Dendritic cell treated with granulocyte-macrophage colony-stimulating factor and Interleukin-4, amounts not matched to agents 40 ng/mL and 50 ng/mL, for 4 days (primary cell): Measurements from ENCODE around the gene CATSPERE.

Source experiments
- H3K27ac Mint-ChIP-seq: one replicate; pipeline ENCODE4 v1.8.0; 2022; ENCODE audit warnings: mild to moderate bottlenecking, mixed read lengths
- H3K27me3 Mint-ChIP-seq: one replicate; pipeline ENCODE4 v1.8.0; 2022; ENCODE audit warnings: mild to moderate bottlenecking, mixed read lengths
- H3K36me3 Mint-ChIP-seq: one replicate; pipeline ENCODE4 v1.8.0; 2022; ENCODE audit warnings: low read depth, mixed read lengths
- H3K4me1 Mint-ChIP-seq: one replicate; pipeline ENCODE4 v1.8.0; 2022; ENCODE audit warnings: low read depth, mixed read lengths
- H3K4me3 Mint-ChIP-seq: one replicate; pipeline ENCODE4 v1.8.0; 2022; ENCODE audit warnings: mild to moderate bottlenecking, moderate library complexity, mixed read lengths
- H3K9me3 Mint-ChIP-seq: one replicate; pipeline ENCODE4 v1.8.0; 2022; ENCODE audit warnings: mixed read lengths
- intact Hi-C: fragments of 100-400 bp; cut with micrococcal nuclease; formaldehyde crosslinking; loops from one replicate; pipeline ENCODE4 v1.15.0; 2022

Gene CATSPERE, protein sequence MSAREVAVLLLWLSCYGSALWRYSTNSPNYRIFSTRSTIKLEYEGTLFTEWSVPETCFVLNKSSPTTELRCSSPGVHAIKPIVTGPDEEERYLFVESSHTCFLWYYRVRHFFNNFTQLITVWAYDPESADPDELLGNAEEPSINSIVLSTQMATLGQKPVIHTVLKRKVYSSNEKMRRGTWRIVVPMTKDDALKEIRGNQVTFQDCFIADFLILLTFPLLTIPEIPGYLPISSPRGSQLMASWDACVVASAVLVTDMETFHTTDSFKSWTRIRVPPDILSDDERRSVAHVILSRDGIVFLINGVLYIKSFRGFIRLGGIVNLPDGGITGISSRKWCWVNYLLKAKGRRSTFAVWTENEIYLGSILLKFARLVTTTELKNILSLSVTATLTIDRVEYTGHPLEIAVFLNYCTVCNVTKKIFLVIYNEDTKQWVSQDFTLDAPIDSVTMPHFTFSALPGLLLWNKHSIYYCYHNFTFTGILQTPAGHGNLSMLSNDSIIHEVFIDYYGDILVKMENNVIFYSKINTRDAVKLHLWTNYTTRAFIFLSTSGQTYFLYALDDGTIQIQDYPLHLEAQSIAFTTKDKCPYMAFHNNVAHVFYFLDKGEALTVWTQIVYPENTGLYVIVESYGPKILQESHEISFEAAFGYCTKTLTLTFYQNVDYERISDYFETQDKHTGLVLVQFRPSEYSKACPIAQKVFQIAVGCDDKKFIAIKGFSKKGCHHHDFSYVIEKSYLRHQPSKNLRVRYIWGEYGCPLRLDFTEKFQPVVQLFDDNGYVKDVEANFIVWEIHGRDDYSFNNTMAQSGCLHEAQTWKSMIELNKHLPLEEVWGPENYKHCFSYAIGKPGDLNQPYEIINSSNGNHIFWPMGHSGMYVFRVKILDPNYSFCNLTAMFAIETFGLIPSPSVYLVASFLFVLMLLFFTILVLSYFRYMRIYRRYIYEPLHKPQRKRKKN

DNA sequence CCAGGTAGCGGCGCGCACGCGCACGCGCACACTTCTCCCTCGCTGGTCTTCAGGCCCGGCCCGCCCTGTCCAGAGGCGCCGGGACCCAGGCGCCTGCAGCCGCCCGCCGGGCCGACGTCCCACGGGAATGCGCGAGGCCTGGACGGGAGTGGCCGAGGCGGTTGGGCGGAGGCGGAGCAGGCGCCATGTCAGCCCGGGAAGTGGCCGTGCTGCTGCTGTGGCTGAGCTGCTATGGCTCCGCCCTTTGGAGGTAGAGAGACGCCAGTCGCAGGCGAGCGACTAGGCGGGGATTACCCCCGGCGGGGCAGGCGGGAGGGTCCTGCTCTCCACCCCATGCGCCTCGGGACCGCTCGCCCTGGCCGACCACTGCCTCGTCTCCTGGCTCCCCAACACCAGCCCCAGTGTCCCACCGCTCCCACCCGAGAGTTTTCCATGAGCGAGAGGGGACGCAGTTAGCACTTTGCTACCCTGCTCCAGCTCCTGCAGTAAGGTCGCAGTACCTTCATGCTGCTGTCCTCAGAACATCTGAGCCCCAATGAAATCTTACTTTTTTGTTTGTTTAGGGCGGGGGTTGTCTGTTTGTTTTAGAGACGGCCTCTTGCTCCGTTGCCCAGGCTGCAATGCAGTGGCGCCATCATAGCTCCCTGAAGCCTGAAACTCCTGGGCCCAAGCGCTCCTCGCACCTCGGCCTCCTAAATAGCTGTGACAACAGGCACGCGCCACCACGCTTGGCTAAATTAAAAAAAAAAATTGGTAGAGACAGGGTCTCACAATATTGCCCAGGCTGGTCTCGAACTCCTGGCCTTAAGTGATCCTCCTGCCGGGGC, at the start of gene CATSPERE:
CATSPERE (plus strand) TSS at position 29 of the 827 bp plus-strand sequence; CDS start at position 186, 157 bp downstream.
- intact Hi-C loops: loop anchor here (1.0 to 5.0 kb wide), 2 partner anchors 9 to 401 kb away; partner anchors contain the start of gene HNRNPU
- Mint-ChIP-seq H3K9me3 (no peaks in the 10 kb centered on the region), H3K4me3 (peak within 1 kb of the TSS; percentile 95), H3K27ac (peak within 1 kb of the TSS; percentile 87), H3K36me3 (peaks cover 7% of the 10 kb centered on the region), H3K4me1 (peaks cover 12% of the 10 kb centered on the region), H3K27me3 (no peaks in the 10 kb centered on the region)

DNA sequence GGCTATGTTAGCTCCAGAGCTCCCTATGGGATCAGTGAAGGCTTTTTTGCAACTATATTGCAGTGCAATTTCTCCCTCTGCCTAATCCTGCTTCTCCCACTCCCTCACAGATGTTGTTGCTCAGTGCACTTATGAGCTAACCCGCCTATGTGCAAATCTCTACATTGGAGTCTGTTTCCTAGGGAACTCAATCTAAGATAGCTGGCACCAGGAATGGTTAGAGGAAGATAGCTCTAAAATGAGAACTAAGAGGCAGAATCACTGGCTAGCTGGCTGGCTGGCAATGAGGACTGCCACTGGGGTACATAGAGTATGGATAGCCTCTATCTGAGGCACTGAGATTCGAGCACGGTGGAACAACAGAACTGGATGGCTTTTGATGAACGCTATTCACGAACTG, 48.9 kb upstream of the CATSPERE start:
- H3K27me3 Mint-ChIP-seq: no peaks in the 10 kb centered on the region

DNA sequence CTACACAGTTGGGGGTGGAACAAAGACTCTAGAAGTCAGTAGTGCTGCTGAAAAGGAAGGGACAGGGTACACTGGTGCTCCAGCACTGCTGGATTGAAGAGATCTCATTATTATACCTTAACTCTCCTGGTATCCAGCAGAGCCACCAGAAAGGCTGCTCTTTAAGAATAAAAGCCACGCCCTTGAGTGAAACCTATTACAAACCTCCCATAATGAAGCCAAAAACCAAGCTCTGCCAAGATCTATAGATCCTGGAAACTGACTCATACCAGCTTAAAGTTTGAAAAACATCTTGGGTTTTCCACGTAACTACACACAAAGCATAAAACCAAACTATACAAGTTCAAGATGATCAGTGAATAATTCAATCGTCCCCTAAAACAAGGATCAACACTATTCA, 47.3 kb upstream of the CATSPERE start:
- peaks cover 81% of the 10 kb centered on the region for H3K36me3 Mint-ChIP-seq
- H3K9me3 Mint-ChIP-seq: no peaks in the 10 kb centered on the region
- no peak overlapping the region for H3K27ac Mint-ChIP-seq
- peaks cover 16% of the 10 kb centered on the region for H3K4me1 Mint-ChIP-seq
- H3K27me3 Mint-ChIP-seq: no peaks in the 10 kb centered on the region
- H3K4me3 Mint-ChIP-seq: no peak overlapping the region
- intact Hi-C loops: loop anchor here (10.0 kb wide), 1 partner anchor 89 kb away; no protein-coding TSS in a partner anchor

More for the DNA sequence above, 48.9 kb upstream of the CATSPERE start:
- Mint-ChIP-seq H3K9me3 (no peaks in the 10 kb centered on the region), H3K4me1 (peaks cover 16% of the 10 kb centered on the region), H3K27ac (no peak overlapping the region), H3K4me3 (no peak overlapping the region), H3K36me3 (peaks cover 77% of the 10 kb centered on the region)
- intact Hi-C loops: loop anchor here (10.0 kb wide), 1 partner anchor 87 kb away; no protein-coding TSS in a partner anchor

DNA sequence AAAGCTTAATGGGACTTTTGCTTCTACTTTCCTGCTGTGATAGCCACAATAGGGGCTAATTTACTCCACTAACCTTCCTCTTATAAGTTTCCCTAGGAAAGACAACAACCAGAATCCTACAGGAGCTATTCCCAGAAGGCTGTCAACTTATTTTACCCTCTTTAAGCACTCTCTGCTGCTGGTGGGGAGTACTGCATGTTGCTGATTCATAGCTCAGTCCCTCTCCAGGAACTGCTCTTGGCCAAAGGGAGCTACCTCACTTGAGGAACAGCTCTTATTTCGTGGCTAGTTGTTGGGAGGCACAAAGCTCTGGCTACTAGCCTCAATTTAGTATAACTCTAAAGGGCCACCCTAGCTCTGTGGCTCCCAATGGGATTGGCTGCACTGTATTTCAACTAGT, 46.5 kb upstream of the CATSPERE start:
- no peak overlapping the region for H3K27ac Mint-ChIP-seq
- H3K4me3 Mint-ChIP-seq: no peak overlapping the region
- peaks cover 88% of the 10 kb centered on the region for H3K36me3 Mint-ChIP-seq
- intact Hi-C loops: loop anchor here (10.0 kb wide), 1 partner anchor 90 kb away; no protein-coding TSS in a partner anchor
- H3K27me3 Mint-ChIP-seq: no peaks in the 10 kb centered on the region
- H3K9me3 Mint-ChIP-seq: no peaks in the 10 kb centered on the region
- H3K4me1 Mint-ChIP-seq: peaks cover 13% of the 10 kb centered on the region

DNA sequence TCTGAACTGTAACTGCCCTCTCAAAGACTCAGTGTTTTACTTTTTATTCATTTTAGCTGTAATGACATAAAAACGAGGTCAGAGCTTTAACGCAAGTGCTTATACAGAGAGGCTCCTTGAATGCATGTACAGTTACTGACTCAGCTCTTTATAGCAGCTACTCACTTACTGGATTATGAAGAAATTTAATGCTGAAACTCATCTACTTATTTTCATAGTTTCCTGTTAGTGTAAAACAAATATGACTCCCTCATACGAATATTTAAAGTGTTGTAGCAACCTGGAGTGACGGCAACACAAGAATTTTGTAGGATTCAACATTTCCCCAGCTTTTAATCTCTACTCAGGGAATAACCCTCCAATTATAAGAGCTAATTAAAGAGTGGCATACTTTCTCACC, 42.0 kb upstream of the CATSPERE start:
- no peak overlapping the region for H3K4me3 Mint-ChIP-seq
- no peaks in the 10 kb centered on the region for H3K9me3 Mint-ChIP-seq
- H3K36me3 Mint-ChIP-seq: peaks cover 90% of the 10 kb centered on the region
- no peak overlapping the region for H3K27ac Mint-ChIP-seq
- intact Hi-C loops: loop anchor here (10.0 kb wide), 1 partner anchor 94 kb away; no protein-coding TSS in a partner anchor
- no peaks in the 10 kb centered on the region for H3K4me1 Mint-ChIP-seq
- no peaks in the 10 kb centered on the region for H3K27me3 Mint-ChIP-seq

DNA sequence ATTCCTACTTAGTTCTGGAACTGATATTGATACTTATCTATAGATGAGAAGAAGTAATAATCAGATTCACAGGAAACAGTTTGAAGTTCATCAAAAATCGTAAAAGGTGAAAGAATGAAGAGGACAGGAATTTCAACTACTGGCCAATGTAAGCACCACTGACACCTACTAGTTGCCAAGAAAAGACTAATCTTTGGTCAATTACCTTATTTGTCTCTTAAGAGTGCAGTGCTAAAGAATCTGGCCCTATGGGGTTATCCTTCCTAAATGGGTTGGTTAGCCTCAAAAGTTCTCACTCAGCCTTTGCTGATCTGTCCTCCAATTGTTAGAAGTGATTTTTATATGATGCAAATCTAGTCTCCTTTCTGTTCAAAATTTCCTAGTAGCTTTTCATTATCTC, 38.9 kb upstream of the CATSPERE start:
- Mint-ChIP-seq H3K4me1 (no peaks in the 10 kb centered on the region), H3K36me3 (peaks cover 70% of the 10 kb centered on the region), H3K4me3 (no peak overlapping the region), H3K27me3 (no peaks in the 10 kb centered on the region), H3K27ac (no peak overlapping the region), H3K9me3 (no peaks in the 10 kb centered on the region)
- intact Hi-C loops: no loop called here

DNA sequence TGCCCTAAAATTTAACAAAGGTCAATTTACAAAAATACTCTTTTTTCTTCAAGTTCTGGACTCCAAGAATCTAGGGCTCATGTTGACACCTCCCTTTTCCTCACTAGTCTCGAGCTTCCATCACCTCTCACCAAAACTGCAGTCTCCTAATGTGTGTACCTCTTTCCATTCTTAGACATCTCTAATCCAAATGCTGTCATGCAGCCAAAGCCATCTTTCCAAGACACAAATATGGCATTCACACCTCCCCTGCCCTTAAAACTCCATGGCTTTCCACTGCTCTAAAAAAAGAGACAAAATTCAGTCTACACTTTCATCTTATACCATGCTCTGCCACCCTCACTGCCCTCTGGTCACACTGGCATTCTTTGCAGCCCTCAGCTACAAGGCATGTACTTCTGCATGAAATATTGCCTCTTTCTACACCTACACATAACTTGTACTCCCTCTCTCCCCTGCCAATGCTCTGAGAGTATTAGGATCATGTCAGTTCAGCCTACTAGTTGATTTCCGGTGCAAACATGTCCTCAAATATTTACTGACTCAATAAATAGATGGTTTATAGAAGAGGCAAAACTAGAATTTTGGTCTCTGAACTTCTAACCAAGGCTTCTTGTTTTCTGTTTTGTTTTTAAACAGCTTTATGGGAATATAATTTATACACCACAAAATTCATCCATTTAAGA, 36.3 kb upstream of the CATSPERE start:
- Mint-ChIP-seq H3K4me3 (no peak overlapping the region), H3K27me3 (no peaks in the 10 kb centered on the region), H3K27ac (no peak overlapping the region), H3K4me1 (peaks cover 6% of the 10 kb centered on the region), H3K36me3 (peaks cover 58% of the 10 kb centered on the region), H3K9me3 (no peaks in the 10 kb centered on the region)
- intact Hi-C loops: no loop called here

DNA sequence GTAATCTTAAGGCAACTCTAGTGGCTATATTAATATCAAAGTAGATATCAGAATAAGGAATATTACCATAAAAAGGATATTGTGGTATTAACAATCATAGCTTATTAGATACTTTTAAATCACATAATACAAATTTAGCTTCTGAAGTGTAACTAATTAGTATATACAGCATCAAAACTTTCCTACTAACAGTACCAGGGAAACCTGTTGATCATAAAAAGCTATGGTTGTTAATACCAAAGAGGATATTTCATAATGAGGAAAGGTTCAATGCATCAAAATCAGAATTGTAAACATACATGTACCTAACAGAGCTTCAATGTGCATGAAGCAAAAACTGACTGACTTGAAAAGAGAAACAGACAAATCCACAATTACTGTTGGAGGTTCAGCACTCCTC, 33.4 kb upstream of the CATSPERE start:
- peaks cover 41% of the 10 kb centered on the region for H3K36me3 Mint-ChIP-seq
- no peak overlapping the region for H3K4me3 Mint-ChIP-seq

DNA sequence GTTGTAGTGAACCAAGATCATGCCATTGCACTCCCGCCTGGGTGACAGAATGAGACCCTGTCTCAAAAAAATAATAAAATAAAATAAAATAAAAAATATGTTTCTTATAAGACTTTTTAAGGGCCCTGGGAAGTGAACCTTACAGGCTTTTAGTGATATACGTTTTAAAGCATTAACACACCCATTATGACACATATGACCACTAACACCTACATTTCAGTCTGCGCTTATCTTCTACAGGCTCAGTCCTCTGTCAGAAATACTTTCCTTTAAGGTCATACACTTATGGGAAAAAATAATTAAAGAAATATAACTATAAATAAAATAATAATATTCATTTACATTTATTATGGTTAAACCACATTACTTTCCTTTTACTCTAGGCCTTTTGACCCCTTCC, 31.3 kb upstream of the CATSPERE start:
- no peaks in the 10 kb centered on the region for H3K27me3 Mint-ChIP-seq
- no peak overlapping the region for H3K27ac Mint-ChIP-seq
- intact Hi-C loops: no loop called here
- peaks cover 6% of the 10 kb centered on the region for H3K4me1 Mint-ChIP-seq
- peaks cover 37% of the 10 kb centered on the region for H3K36me3 Mint-ChIP-seq
- H3K4me3 Mint-ChIP-seq: no peak overlapping the region
- H3K9me3 Mint-ChIP-seq: no peaks in the 10 kb centered on the region

More for the DNA sequence above, 33.4 kb upstream of the CATSPERE start:
- no peaks in the 10 kb centered on the region for H3K9me3 Mint-ChIP-seq
- no peak overlapping the region for H3K27ac Mint-ChIP-seq
- intact Hi-C loops: no loop called here
- no peaks in the 10 kb centered on the region for H3K27me3 Mint-ChIP-seq
- H3K4me1 Mint-ChIP-seq: peaks cover 6% of the 10 kb centered on the region

DNA sequence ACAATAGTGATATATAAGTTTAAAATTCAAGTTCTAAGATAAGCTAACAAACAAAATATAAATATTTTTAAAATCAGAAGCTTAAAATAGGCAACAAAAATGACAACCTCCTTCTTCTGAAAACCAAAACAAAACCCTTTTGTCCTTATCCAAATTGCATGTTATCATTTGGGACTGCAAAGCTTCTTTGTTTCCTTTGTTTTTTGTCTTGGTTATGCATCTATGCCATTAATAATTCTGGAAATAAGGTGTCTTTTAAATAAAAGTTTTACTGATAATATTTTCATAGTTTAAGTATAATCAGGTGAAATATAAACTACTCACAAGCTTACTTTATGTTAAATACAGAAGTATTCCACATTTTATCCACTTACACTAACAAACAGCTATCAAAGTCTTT, 29.9 kb upstream of the CATSPERE start:
- no peak overlapping the region for H3K27ac Mint-ChIP-seq
- intact Hi-C loops: no loop called here

DNA sequence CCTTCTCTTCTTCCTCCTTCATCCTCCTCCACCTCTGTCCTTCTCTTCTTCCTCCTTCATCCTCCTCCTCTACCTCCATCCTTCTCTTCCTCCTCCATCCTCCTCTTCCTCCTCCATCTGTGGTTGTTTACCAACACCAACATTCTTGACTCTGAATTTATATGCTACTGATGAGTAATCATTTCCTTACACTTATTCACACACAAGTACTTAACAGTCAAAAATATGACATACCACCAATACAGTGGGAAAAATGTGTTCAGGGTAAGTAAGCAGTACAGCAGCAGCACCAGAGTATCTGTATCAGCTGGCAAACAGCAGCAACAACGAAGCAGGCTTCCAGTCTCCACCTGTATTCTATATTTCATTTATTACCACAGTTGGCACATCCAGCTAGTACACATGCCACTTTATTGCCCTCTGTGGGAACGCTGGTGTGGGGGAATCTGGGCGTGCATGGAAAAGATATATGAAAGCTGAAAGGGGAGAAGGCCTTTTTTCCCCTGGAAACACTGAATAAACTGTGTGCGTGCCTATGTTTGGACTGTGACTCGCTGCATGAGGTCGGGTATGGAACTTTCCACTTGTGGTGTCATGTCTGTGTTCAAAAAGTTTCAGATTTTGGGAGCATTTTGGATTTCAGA, 25.4 kb upstream of the CATSPERE start:
- no peak overlapping the region for H3K4me3 Mint-ChIP-seq
- no peaks in the 10 kb centered on the region for H3K27me3 Mint-ChIP-seq
- H3K4me1 Mint-ChIP-seq: peaks cover 16% of the 10 kb centered on the region
- no peak overlapping the region for H3K27ac Mint-ChIP-seq
- peaks cover 40% of the 10 kb centered on the region for H3K36me3 Mint-ChIP-seq
- intact Hi-C loops: no loop called here
- H3K9me3 Mint-ChIP-seq: no peaks in the 10 kb centered on the region

More for the DNA sequence above, 29.9 kb upstream of the CATSPERE start:
- Mint-ChIP-seq H3K36me3 (peaks cover 47% of the 10 kb centered on the region), H3K9me3 (no peaks in the 10 kb centered on the region), H3K27me3 (no peaks in the 10 kb centered on the region), H3K4me3 (no peak overlapping the region), H3K4me1 (peaks cover 6% of the 10 kb centered on the region)

DNA sequence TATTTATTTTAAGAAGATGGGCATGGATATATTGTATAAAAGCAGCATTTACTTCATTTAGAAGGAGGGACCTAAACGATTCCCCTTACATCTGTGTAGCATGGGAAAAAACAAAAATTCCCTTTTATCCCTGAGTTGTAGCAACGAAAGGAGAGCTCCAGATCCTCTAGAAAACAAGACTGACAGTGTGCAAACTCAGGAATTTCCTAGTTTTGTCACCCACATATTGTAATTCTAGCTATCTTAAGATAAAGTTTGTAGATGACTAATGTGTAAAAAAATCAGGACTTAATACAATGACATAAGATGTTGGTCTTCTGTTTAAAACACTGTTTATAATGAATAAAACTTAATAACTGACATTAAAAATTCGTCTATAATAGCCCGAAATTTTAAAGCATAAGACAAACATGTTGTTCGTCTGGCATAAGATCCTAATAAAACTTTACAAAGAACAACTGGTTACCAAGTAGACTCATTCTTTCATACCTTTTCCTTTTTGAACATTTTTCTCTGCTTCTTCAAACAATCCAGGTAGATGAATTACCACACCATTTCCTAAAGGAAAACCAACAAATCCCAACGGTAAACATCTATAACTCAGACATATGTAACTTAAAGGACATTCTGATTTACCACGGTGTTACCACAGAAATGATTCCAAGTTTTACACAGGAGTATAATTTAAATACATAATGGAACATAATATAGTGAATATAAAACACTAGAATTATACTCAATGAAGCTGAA, 24.6 kb upstream of the CATSPERE start:
- Mint-ChIP-seq H3K4me1 (peaks cover 16% of the 10 kb centered on the region), H3K4me3 (no peak overlapping the region), H3K27me3 (no peaks in the 10 kb centered on the region), H3K9me3 (no peaks in the 10 kb centered on the region), H3K27ac (no peak overlapping the region), H3K36me3 (peaks cover 39% of the 10 kb centered on the region)
- intact Hi-C loops: no loop called here
